OCI-LY7 (cell line): ENCODE data around the gene ABCA12.

Experiments used
- EZH2phosphoT487 ChIP-seq: fragments of 200-600 bp; sonication (generic); IDR thresholded peaks from 2 replicates; pipeline ENCODE4 v1.6.1; 2018; ENCODE audit warnings: low read depth, borderline replicate concordance, mild to moderate bottlenecking, mixed run types, antibody characterized with exemption, low read length, moderate library complexity, mixed read lengths
- TF ChIP-seq, protein P1 (sequence below): fragments of 200-600 bp; sonication (generic); conservative IDR thresholded peaks from 2 replicates; pipeline ENCODE4 v1.5.1; 2014; ENCODE audit warnings: mild to moderate bottlenecking, antibody characterized with exemption, low read length, moderate library complexity, mixed read lengths

DNA sequence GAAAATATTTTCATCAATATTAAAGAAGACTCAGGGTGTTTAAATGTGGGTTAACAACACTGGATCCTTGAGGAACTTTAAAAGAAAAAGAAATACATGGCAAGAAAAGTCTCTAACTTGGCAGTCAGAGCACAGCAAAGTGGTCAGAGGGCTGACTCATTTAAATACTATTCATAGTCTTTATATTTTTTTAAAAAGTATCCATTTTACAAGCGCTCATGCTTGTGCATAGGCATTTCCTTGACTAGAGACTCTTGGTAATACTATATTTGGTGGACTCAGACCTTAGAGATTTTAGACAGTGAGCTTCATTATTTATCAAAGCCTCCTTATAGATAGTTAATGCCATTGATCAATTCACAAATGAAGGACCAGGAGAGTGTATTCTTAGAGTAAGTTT, 110.2 kb downstream of the ABCA12 start:
- TF ChIP-seq, protein P1, sequence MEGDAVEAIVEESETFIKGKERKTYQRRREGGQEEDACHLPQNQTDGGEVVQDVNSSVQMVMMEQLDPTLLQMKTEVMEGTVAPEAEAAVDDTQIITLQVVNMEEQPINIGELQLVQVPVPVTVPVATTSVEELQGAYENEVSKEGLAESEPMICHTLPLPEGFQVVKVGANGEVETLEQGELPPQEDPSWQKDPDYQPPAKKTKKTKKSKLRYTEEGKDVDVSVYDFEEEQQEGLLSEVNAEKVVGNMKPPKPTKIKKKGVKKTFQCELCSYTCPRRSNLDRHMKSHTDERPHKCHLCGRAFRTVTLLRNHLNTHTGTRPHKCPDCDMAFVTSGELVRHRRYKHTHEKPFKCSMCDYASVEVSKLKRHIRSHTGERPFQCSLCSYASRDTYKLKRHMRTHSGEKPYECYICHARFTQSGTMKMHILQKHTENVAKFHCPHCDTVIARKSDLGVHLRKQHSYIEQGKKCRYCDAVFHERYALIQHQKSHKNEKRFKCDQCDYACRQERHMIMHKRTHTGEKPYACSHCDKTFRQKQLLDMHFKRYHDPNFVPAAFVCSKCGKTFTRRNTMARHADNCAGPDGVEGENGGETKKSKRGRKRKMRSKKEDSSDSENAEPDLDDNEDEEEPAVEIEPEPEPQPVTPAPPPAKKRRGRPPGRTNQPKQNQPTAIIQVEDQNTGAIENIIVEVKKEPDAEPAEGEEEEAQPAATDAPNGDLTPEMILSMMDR = no peak
- no peak for TF ChIP-seq EZH2phosphoT487
